Heart left ventricle (tissue), 16 donors: ENCODE measurements around the gene HNRNPA2B1. TPM values are rescaled to one million over a fixed set of nuclear protein-coding genes. Genes with fewer than 3 reads are reported as not detected.

Experiments
- ATAC-seq, 4 donors: fragments of 200-7000 bp; cut with Tn5 transposase; one replicate each; pipeline ENCODE4 v1.9.1; 2020 to 2022; ENCODE audit warnings: moderate library complexity in 4 of 4, mild to moderate bottlenecking in 3 of 4, moderate number of reproducible peaks in 1 of 4
- DNase-seq, 5 donors: peaks; one replicate each; pipeline ENCODE4 v3.0.0-alpha.2; 2020
- H3K27ac ChIP-seq, 12 donors: fragments of 200-600 bp; sonication (generic) in 4 of 12; one replicate each; pipeline versions ENCODE4 v1.5.0 to v1.8.0; 2016 to 2022; ENCODE audit warnings: mild to moderate bottlenecking in 2 of 12
- H3K27me3 ChIP-seq, 9 donors: fragments of 200-600 bp; sonication (generic) in 2 of 9; one replicate each; pipeline versions ENCODE4 v1.5.1 to v1.8.0; 2016 to 2022; ENCODE audit warnings: mild to moderate bottlenecking in 3 of 9
- H3K36me3 ChIP-seq, 9 donors: fragments of 200-600 bp; sonication (generic) in 2 of 9; one replicate each; pipeline versions ENCODE4 v1.5.0 to v1.8.0; 2018 to 2022; ENCODE audit warnings: mild to moderate bottlenecking in 2 of 9
- H3K4me1 ChIP-seq, 12 donors: fragments of 200-600 bp; sonication (generic) in 4 of 12; one replicate each; pipeline versions ENCODE4 v1.5.0 to v1.8.0; 2016 to 2022; ENCODE audit warnings: mild to moderate bottlenecking in 3 of 12
- H3K4me3 ChIP-seq, 12 donors: fragments of 200-600 bp; sonication (generic) in 4 of 12; one replicate each; pipeline versions ENCODE4 v1.5.0 to v1.8.0; 2017 to 2022; ENCODE audit warnings: mild to moderate bottlenecking in 9 of 12, moderate library complexity in 4 of 12
- H3K9me3 ChIP-seq, 12 donors: fragments of 200-600 bp; sonication (generic) in 4 of 12; one replicate each; pipeline versions ENCODE4 v1.5.0 to v1.8.0; 2016 to 2022; ENCODE audit warnings: mild to moderate bottlenecking in 1 of 12
- POLR2A ChIP-seq, 2 donors: fragments of 450-650 bp; IDR thresholded peaks; one replicate each; pipeline ENCODE4 v1.6.1; 2017; ENCODE audit warnings: antibody characterized with exemption in 2 of 2, mild to moderate bottlenecking in 2 of 2, moderate library complexity in 2 of 2
- WGBS, 4 donors: extraction: QIAGEN DNeasy Blood & Tissue Kit in 2 of 4; methylation state at CpG; one replicate each; pipeline versions ENCODE4 v1.1.5 to v1.1.7; 2013 to 2018; 5-methylcytosine and 5-hydroxymethylcytosine counted together
- intact Hi-C, 10 donors: fragments of 100-400 bp; cut with DNase I; formaldehyde crosslinking; loops; one replicate each; pipeline versions ENCODE4 v1.11.1 to v1.14.2; 2022
- polyA plus RNA-seq, 2 donors: library from polyadenylated mRNA; stranded (reverse); fragments of 200-250 nt; gene quantifications; one replicate each; pipeline ENCODE4 v1.2.3, GENCODE V29; 2013
- total RNA-seq, 9 donors: library from RNA; depleted of rRNA in 2 of 9; stranded (reverse); fragments of >200 nt in 2 of 9; fragmentation: NEBNext Ultra II Directional in 3 of 9; extraction: Animal tissue kit (Norgen Biotek cat#: 25700) in 3 of 9; gene quantifications; one replicate each; pipeline versions ENCODE4 v1.1.0 to v1.2.4, GENCODE V29; 2016 to 2023
- TF ChIP-seq, protein P1 (sequence below), 12 donors: fragments of 200-600 bp; sonication (generic) in 4 of 12; IDR thresholded peaks; one replicate each; pipeline versions ENCODE4 v1.5.0 to v1.8.0; 2018 to 2022; ENCODE audit warnings: antibody characterized with exemption in 12 of 12, mild to moderate bottlenecking in 5 of 12
- donor health status: ischemic (EF 13 %, LVEDD 7.1; RV severe dilation, severe dysfunction).
- donor health status: healthy with polysubstance abuse.
- donor health status: DM: no; HTN: yes; CAD: no.
- donor health status: DM: no; HTN: no; CAD: no.
- donor health status: ischemic (EF 25% LVEDD 6.9; RV normal size, moderate dysfunction).
- donor health status: ischemic (EF 25% LVEDD 5.7; RV mildly dilated, moderate dysfunction).
- donor health status: healthy.
- donor health status: DM: yes; HTN: yes; CAD: no.
- donor health status: ischemic (EF 35%, LVEDD 5.7; RV mildly dilated, moderate dysfunction).
- donor health status: nonischemic (EF 11% LVEDD 7.7; RV severe dilation, severe dysfunction).
- donor health status: DM: yes; HTN: yes; CAD: no.
- donor health status: PGD.
- donor health status: ischemic (EF 29% LVEDD 5.4; RV normal size, mild dysfunction).
- donor health status: nonischemic (EF 23%, LVEDD 6.1; RV moderate dilation, normal function).

The HNRNPA2B1 gene
- total and polyA plus RNA-seq, 11 donors: 142 to 732 (median 378) TPM

DNA sequence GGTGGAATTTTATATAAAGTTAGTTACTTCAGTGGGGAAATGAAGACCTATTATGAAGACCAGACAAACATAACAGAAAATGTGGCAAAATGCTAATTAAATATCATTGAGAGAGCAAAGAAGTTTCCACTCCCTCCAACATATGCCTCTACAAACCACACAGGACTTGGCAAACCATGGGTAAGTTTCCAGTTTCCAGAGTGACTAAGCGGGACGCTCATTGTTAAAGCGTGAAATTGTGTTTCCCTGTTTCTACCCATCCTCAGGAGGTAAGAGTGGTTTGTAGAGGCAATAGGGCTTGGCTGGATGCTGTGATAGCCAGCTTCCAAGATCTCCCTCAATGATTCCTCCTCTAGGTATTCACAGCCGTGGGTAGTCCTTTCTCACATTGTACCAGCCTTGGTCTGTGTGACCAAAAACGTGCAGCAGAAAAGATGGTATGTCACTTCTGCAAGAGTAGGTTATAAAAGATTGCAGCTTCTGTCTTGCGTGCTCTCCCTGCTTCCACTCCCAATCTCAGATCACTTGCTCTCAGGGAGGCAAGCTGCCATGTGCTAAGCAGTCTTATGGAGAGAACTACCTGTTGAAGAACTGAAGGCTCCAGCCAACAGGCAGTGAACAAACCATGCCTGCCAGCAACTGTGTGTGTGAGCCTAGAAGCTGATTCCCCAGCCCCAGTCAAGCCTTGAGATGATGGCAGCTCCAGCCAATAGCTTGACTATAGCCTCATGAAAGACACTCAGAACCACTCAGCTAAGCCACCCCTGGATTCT is 36.7 kb upstream of the HNRNPA2B1 start:
- Histone ChIP-seq H3K9me3 (no peaks in the 10 kb centered on the region), H3K27me3 (peaks cover 0 to 21% (median 0%) of the 10 kb centered on the region in 9 donors), H3K4me1 (no peaks in the 10 kb centered on the region), H3K4me3 (no peak overlapping the region), H3K36me3 (no peaks in the 10 kb centered on the region), H3K27ac (no peak overlapping the region)
- 83 to 88% (median 86%) methylated on average over 6 of the region's 6 CpGs for WGBS, 4 donors
- ATAC-seq (no peak), DNase-seq (no peak)
- TF ChIP-seq, protein P1, sequence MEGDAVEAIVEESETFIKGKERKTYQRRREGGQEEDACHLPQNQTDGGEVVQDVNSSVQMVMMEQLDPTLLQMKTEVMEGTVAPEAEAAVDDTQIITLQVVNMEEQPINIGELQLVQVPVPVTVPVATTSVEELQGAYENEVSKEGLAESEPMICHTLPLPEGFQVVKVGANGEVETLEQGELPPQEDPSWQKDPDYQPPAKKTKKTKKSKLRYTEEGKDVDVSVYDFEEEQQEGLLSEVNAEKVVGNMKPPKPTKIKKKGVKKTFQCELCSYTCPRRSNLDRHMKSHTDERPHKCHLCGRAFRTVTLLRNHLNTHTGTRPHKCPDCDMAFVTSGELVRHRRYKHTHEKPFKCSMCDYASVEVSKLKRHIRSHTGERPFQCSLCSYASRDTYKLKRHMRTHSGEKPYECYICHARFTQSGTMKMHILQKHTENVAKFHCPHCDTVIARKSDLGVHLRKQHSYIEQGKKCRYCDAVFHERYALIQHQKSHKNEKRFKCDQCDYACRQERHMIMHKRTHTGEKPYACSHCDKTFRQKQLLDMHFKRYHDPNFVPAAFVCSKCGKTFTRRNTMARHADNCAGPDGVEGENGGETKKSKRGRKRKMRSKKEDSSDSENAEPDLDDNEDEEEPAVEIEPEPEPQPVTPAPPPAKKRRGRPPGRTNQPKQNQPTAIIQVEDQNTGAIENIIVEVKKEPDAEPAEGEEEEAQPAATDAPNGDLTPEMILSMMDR (IDR thresholded peaks at IDR 0.05): no peak
- TF ChIP-seq POLR2A (IDR thresholded peaks at IDR 0.05): no peak
- intact Hi-C loops: no loop called here

DNA sequence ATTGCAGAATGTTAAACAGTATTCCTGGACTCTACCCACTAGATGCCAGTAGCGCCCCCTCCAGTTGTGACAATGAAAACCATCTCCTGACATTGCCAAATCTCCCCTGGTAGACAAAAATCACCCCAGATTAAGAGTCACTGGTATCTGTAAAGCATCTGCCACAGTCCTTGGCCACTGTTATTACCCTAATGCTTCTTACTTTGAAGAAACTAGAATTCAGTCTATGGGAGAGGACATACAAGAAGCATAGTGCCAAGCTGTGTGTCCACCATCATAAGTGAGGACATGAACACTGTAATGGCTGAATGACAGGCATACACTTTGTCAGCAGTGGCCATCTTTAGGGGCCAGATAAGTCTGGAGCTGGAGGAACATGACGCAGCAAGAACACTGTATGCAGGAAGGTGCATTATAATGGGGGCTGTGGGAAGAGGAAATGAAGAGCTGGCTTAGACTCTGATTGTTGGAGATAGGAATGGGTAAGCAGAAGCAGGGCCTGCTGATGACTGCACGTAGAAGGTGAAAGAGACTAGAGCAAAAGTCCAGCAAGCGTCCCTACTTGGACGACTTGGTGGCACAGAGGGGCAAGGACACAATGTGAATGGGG is 33.5 kb upstream of the HNRNPA2B1 start:
- no peak overlapping the region for H3K27ac ChIP-seq
- no peaks in the 10 kb centered on the region for H3K4me1 ChIP-seq
- H3K4me3 ChIP-seq: no peak overlapping the region
- TF ChIP-seq, protein P1 (IDR thresholded peaks at IDR 0.05): no peak
- TF ChIP-seq POLR2A (IDR thresholded peaks at IDR 0.05): no peak
- DNase-seq: no peak
- WGBS, 4 donors: 60 to 67% (median 64%) methylated on average over 5 of the region's 5 CpGs
- H3K27me3 ChIP-seq: peaks cover 0 to 11% (median 0%) of the 10 kb centered on the region in 9 donors
- ATAC-seq: no peak
- no peaks in the 10 kb centered on the region for H3K36me3 ChIP-seq
- intact Hi-C loops: no loop called here
- no peaks in the 10 kb centered on the region for H3K9me3 ChIP-seq

DNA sequence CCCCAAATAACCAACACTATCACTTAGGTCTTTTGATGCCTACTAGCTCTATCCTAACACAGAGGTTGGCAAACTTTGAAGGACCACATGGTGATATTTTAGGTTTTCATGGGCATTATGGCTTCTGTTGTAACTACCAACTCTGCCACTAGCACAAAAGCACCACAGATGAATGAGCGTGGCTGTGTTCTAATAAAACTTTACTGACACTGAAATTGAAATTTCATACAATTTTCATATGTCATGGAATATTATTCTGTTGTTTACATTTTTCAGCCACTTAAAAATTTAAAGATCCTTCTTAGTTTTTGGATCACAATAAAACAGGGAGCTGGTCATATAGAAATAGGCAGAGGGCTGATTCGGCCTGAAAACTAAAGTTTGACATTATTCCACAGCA is 27.4 kb upstream of the HNRNPA2B1 start:
- Histone ChIP-seq H3K4me1 (no peaks in the 10 kb centered on the region), H3K27me3 (peaks cover 0 to 5% (median 0%) of the 10 kb centered on the region in 9 donors), H3K9me3 (no peaks in the 10 kb centered on the region), H3K27ac (no peak overlapping the region), H3K4me3 (no peak overlapping the region), H3K36me3 (no peaks in the 10 kb centered on the region)
- DNase-seq: no peak
- ATAC-seq: no peak
- 86 to 99% (median 94%) methylated on average over 2 of the region's 2 CpGs for WGBS, 4 donors
- intact Hi-C loops: no loop called here
- TF ChIP-seq, protein P1 (IDR thresholded peaks at IDR 0.05): no peak
- no peak for TF ChIP-seq POLR2A (IDR thresholded peaks at IDR 0.05)

GRCh38 chr7:26224359-26224758 is 23.8 kb upstream of the HNRNPA2B1 start:
- WGBS, 4 donors: 57 to 63% (median 58%) methylated on average over 5 of the region's 5 CpGs
- no peak overlapping the region for H3K4me3 ChIP-seq
- DNase-seq (no peak), ATAC-seq (no peak)
- no peaks in the 10 kb centered on the region for H3K36me3 ChIP-seq
- intact Hi-C loops: no loop called here
- H3K27me3 ChIP-seq: peaks cover 0 to 7% (median 0%) of the 10 kb centered on the region in 9 donors
- H3K27ac ChIP-seq: no peak overlapping the region
- TF ChIP-seq POLR2A (IDR thresholded peaks at IDR 0.05): no peak
- H3K9me3 ChIP-seq: no peaks in the 10 kb centered on the region
- H3K4me1 ChIP-seq: no peaks in the 10 kb centered on the region
